ENCODE results near the gene IFNL4. TPM values are rescaled to one million over a fixed set of nuclear protein-coding genes. Genes with fewer than 3 reads are reported as not detected.

The IFNL4 gene
- total RNA-seq, 1 donor from 2014 or later, result not detected

GRCh38 chr19:39199025-39199424, 49.6 kb downstream of the IFNL4 start:
- peaks cover 12% of the 10 kb centered on the region for H3K4me1 Mint-ChIP-seq
- DNase-seq (ENCODE audit: low read depth, low spot score), result peak; percentile 37
- peaks cover 69% of the 10 kb centered on the region for H3K27me3 Mint-ChIP-seq (ENCODE audit: low read depth)
- no peak for TF ChIP-seq CTCF (conservative IDR thresholded peaks at IDR 0.05)
- no peaks in the 10 kb centered on the region for H3K9me3 Mint-ChIP-seq
- no peak overlapping the region for H3K4me3 Mint-ChIP-seq
- H3K27ac Mint-ChIP-seq (ENCODE audit: unreplicated experiment), result no peak overlapping the region
- no peaks in the 10 kb centered on the region for H3K36me3 Mint-ChIP-seq (ENCODE audit: low read depth)

- H3K9me3 Mint-ChIP-seq, result no peaks in the 10 kb centered on the region
- DNase-seq (ENCODE audit: low read depth, low spot score), result no peak
- H3K36me3 Mint-ChIP-seq (ENCODE audit: low read depth), result no peaks in the 10 kb centered on the region
- H3K27me3 Mint-ChIP-seq (ENCODE audit: low read depth), result peaks cover 76% of the 10 kb centered on the region
- no peak overlapping the region for H3K27ac Mint-ChIP-seq (ENCODE audit: unreplicated experiment)
- H3K4me1 Mint-ChIP-seq, result peaks cover 12% of the 10 kb centered on the region
- TF ChIP-seq CTCF (conservative IDR thresholded peaks at IDR 0.05), result no peak
- no peak overlapping the region for H3K4me3 Mint-ChIP-seq
Measured at GRCh38 chr19:39197808-39198207, 50.8 kb downstream of the IFNL4 start.

- Mint-ChIP-seq H3K4me3 (no peak within 1 kb of the TSS), H3K36me3 (ENCODE audit: low read depth) (no peaks in the 10 kb centered on the region), H3K9me3 (no peaks in the 10 kb centered on the region), H3K4me1 (peaks cover 12% of the 10 kb centered on the region), H3K27ac (ENCODE audit: unreplicated experiment) (no peak within 1 kb of the TSS), H3K27me3 (ENCODE audit: low read depth) (peaks cover 77% of the 10 kb centered on the region)
- DNase-seq (ENCODE audit: low read depth, low spot score), result no peak
- no peak for TF ChIP-seq CTCF (conservative IDR thresholded peaks at IDR 0.05)
Measured at GRCh38 chr19:39196860-39197562, 51.6 kb downstream of the IFNL4 start, which contains the start of gene NCCRP1. Gene NCCRP1 (plus strand): TSS chr19:39196964. CDS start chr19:39196983, 19 bp downstream.

GRCh38 chr19:39196320-39196719, 52.3 kb downstream of the IFNL4 start:
- H3K27ac Mint-ChIP-seq (ENCODE audit: unreplicated experiment), result no peak overlapping the region
- H3K4me3 Mint-ChIP-seq, result no peak overlapping the region
- no peaks in the 10 kb centered on the region for H3K9me3 Mint-ChIP-seq
- H3K4me1 Mint-ChIP-seq, result peaks cover 12% of the 10 kb centered on the region
- H3K27me3 Mint-ChIP-seq (ENCODE audit: low read depth), result peaks cover 75% of the 10 kb centered on the region
- H3K36me3 Mint-ChIP-seq (ENCODE audit: low read depth), result no peaks in the 10 kb centered on the region
- TF ChIP-seq CTCF (conservative IDR thresholded peaks at IDR 0.05), result no peak
- no peak for DNase-seq (ENCODE audit: low read depth, low spot score)

Other genes starting within 250 kb of the IFNL4 start
- gene FBXO27, start 216.3 kb downstream of the IFNL4 start, total RNA-seq, result 4.9 and 6.8 TPM in 2 replicates
- not detected in 2 replicates for gene ACP7, start 164.5 kb downstream of the IFNL4 start, total RNA-seq
- gene PAK4, start 123.1 kb downstream of the IFNL4 start, total RNA-seq, result 54.4 and 56.8 TPM in 2 replicates
- gene NCCRP1, start 51.9 kb downstream of the IFNL4 start, total RNA-seq, result not detected in 2 replicates
- not detected in 2 replicates for gene SYCN, start 44.6 kb downstream of the IFNL4 start, total RNA-seq
- not detected in 2 replicates for gene IFNL3, start 3.9 kb downstream of the IFNL4 start, total RNA-seq
- gene IFNL2, start 19.5 kb upstream of the IFNL4 start, total RNA-seq, result not detected in 2 replicates
- not detected in 2 replicates for gene IFNL1, start 47.6 kb upstream of the IFNL4 start, total RNA-seq
- gene LRFN1, start 72.0 kb upstream of the IFNL4 start, total RNA-seq, result 4.9 and 5.1 TPM in 2 replicates
- gene GMFG, start 87.2 kb upstream of the IFNL4 start, total RNA-seq, result 0.65 TPM in 1 of 2 replicates, not detected in the other
- 158 and 164 TPM in 2 replicates for gene SAMD4B, start 93.6 kb upstream of the IFNL4 start, total RNA-seq
- gene PAF1, start 142.2 kb upstream of the IFNL4 start, total RNA-seq, result 62.9 and 67.3 TPM in 2 replicates
- 37.3 and 40.3 TPM in 2 replicates for gene MED29, start 142.5 kb upstream of the IFNL4 start, total RNA-seq
- 4.0 TPM in 2 replicates for gene ZFP36, start 158.0 kb upstream of the IFNL4 start, total RNA-seq
- gene PLEKHG2, start 163.8 kb upstream of the IFNL4 start, total RNA-seq, result 120 and 135 TPM in 2 replicates
- gene RPS16, start 187.1 kb upstream of the IFNL4 start, total RNA-seq, result 2,020 and 2,116 TPM in 2 replicates
- 129 and 140 TPM in 2 replicates for gene SUPT5H, start 196.7 kb upstream of the IFNL4 start, total RNA-seq
- gene TIMM50, start 232.0 kb upstream of the IFNL4 start, total RNA-seq, result 118 and 121 TPM in 2 replicates

All from neural crest cell (in vitro differentiated cells).